Testis (tissue), 3 donors: ENCODE data around the gene CYBA. TPM values are rescaled to one million over a fixed set of nuclear protein-coding genes. Genes with fewer than 3 reads are reported as not detected.

Experiments used
- DNase-seq: peaks from one replicate; pipeline ENCODE4 v3.0.0-alpha.2; 2019
- H3K27ac ChIP-seq, 2 donors: fragments of 200-600 bp; sonication (generic); one replicate each; pipeline ENCODE4 v1.5.1; 2019
- H3K27me3 ChIP-seq: fragments of 200-600 bp; sonication (generic); one replicate; pipeline ENCODE4 v1.5.1; 2019
- H3K36me3 ChIP-seq: fragments of 200-600 bp; sonication (generic); one replicate; pipeline ENCODE4 v1.5.1; 2017; ENCODE audit warnings: low read depth; ENCODE audit errors: missing control alignments
- H3K4me1 ChIP-seq: fragments of 200-600 bp; sonication (generic); one replicate; pipeline ENCODE4 v1.5.1; 2019
- H3K4me3 ChIP-seq, 2 donors: fragments of 200-600 bp; sonication (generic); one replicate each; pipeline ENCODE4 v1.5.1; 2017 to 2019
- H3K9me3 ChIP-seq: fragments of 200-600 bp; sonication (generic); one replicate; pipeline ENCODE4 v1.5.1; 2017
- POLR2A ChIP-seq: fragments of 450-650 bp; IDR thresholded peaks from one replicate; pipeline ENCODE4 v1.6.1; 2017; ENCODE audit warnings: antibody characterized with exemption, mild to moderate bottlenecking, moderate library complexity
- WGBS, 2 donors: methylation state at CpG; one replicate each; pipeline ENCODE4 v1.1.5; 2018; 5-methylcytosine and 5-hydroxymethylcytosine counted together
- intact Hi-C: fragments of 100-400 bp; cut with DNase I; formaldehyde crosslinking; loops from one replicate; pipeline ENCODE4 v1.15.1; 2023; ENCODE audit warnings: low total_unique reads
- polyA plus RNA-seq: library from polyadenylated mRNA; stranded (reverse); fragments of 350-450 nt; fragmentation: Illumina TruSeq; extraction: RNeasy Lipid Tissue Mini Kit (QIAGEN cat#74804); gene quantifications from one replicate; pipeline ENCODE4 v1.2.3, GENCODE V29; 2014; ENCODE audit warnings: low read depth, low replicate concordance; ENCODE audit not compliant: insufficient read depth
- total RNA-seq, 2 donors: library from RNA; depleted of rRNA; stranded (reverse); fragments of >200 nt; gene quantifications; one replicate each; pipeline ENCODE4 v1.2.3, GENCODE V29; 2016
- TF ChIP-seq, protein P1 (sequence below), 3 experiments: fragments of 450-650 bp in 2 of 3; fragments of 200-600 bp in 1 of 3; sonication (generic) in 1 of 3; IDR thresholded peaks; one replicate each; pipeline ENCODE4 v1.5.1; 2016 to 2019; ENCODE audit warnings: antibody characterized with exemption in 3 of 3, mild to moderate bottlenecking in 2 of 3, moderate library complexity in 1 of 3

CYBA gene
- total and polyA plus RNA-seq, 3 donors from 2014 or later: 11.7 to 40.0 (median 34.9) TPM

DNA sequence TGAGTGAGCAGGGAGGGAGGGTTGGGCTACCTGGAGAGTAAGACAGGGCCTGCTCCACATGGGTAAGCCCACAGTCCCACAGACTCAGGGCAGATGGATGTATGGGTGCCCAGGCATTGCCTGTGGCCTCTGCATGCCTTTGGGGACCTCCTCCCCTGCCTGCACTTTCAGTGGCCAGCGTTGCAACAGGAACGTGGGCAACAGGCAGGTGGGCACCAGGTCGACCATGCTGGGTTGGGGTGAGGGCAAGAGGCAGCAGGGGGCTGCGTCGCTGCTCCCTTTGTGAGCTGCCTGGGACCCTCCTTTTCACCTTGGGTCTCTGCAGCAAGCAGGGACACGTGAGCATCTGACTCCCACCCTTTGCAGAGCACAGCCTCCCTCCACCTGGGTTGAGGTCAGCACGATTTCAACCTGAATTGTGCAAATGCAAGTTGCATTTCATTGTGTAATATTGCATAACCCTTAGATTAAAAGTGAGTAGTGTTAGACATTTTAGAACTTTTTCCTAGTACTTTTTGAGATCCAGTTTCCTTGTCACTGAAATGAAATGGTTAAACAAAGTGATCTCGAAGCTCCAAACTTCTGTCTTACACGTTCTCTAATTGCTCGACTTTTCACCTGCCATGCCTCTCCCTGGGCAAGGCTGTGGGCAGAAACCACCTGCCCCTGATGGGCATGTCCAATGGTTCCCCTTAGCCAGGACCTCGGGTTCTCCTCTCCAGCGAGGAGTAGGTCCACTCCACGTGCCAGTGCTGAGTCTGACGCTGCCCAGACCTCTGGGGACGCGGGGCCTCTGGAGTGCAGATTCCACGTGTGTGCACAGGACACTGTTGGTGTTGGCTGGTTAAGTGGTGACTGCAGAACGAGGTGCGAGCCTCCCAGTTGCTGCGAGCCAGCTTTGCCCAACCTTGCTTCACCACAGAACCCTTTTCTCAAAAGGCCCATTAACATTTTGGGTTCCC, 45.4 kb downstream of the CYBA start:
- no peak overlapping the region for H3K4me3 ChIP-seq
- no peak for DNase-seq
- TF ChIP-seq POLR2A: no peak
- TF ChIP-seq, protein P1, sequence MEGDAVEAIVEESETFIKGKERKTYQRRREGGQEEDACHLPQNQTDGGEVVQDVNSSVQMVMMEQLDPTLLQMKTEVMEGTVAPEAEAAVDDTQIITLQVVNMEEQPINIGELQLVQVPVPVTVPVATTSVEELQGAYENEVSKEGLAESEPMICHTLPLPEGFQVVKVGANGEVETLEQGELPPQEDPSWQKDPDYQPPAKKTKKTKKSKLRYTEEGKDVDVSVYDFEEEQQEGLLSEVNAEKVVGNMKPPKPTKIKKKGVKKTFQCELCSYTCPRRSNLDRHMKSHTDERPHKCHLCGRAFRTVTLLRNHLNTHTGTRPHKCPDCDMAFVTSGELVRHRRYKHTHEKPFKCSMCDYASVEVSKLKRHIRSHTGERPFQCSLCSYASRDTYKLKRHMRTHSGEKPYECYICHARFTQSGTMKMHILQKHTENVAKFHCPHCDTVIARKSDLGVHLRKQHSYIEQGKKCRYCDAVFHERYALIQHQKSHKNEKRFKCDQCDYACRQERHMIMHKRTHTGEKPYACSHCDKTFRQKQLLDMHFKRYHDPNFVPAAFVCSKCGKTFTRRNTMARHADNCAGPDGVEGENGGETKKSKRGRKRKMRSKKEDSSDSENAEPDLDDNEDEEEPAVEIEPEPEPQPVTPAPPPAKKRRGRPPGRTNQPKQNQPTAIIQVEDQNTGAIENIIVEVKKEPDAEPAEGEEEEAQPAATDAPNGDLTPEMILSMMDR (IDR thresholded peaks at IDR 0.05): no peak
- no peaks in the 10 kb centered on the region for H3K27me3 ChIP-seq
- 86 to 90% methylated on average over 20 of the region's 20 CpGs for WGBS, 2 donors
- H3K9me3 ChIP-seq: no peaks in the 10 kb centered on the region
- intact Hi-C loops: no loop called here
- H3K4me1 ChIP-seq: no peaks in the 10 kb centered on the region
- H3K36me3 ChIP-seq: no peaks in the 10 kb centered on the region
- H3K27ac ChIP-seq: no peak overlapping the region

DNA sequence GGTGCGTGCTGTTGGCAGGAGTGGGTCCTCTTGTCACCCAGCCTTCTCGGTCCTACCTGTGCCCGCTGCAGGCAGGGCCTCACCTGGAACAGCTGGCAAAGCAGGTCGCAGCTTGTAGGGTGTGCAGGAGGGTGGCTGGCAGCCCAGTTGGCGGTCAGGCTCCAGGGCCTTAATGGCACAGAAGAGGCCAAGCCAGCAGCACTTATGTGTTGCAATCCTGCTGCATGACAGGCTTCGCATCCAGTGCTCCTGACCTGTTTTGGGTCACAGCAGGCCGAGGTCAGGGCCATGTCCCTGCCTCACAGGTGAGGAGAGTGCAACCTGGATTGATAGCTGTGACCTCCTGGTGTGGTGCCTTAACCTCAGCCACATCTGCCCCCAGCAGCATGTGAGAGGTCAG, 48.8 kb downstream of the CYBA start:
- intact Hi-C loops: no loop called here

DNA sequence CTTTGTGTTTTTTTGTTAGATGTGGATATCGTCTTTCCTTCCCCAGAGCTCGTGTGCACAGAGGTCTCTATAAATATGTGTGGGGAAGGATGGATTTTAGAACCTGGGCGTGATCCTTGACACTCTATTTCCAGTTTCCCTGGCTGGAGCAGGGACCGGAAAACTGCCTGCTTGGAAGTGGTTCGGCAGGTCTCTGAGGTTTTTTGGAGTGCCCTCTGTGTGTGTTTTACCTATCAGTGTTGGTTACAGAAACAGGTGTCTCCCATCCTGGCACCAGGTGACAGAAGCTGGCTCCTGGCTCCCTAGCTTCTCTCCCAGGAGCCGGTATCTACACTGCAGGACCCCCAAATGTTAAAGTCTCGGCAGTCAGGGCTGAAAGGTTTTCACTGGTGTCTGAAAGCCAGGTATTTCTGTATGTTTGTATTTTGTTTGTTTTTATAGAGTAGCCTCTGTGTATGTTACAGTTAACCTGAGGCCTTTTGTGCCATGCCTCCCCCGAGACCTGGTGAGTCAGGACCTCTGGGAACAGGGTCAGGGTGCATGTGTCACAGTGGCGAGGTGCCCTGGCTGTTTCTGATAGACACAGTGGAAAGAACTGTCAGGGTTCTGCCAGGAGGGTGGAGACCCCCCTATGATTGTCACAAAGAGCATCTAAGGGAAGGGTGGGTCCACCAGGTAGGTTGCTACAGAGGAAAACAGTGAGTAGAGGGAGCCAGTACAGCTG, 49.4 kb downstream of the CYBA start:
- Histone ChIP-seq H3K9me3 (no peaks in the 10 kb centered on the region), H3K4me3 (no peak overlapping the region), H3K27me3 (no peaks in the 10 kb centered on the region), H3K4me1 (no peaks in the 10 kb centered on the region), H3K36me3 (no peaks in the 10 kb centered on the region), H3K27ac (no peak overlapping the region)
- TF ChIP-seq POLR2A: no peak
- TF ChIP-seq, protein P1 (IDR thresholded peaks at IDR 0.05): no peak
- no peak for DNase-seq
- intact Hi-C loops: no loop called here
- 92 to 96% methylated on average over 9 of the region's 9 CpGs for WGBS, 2 donors

More for the DNA sequence above, 48.8 kb downstream of the CYBA start:
- Histone ChIP-seq H3K27ac (no peak overlapping the region), H3K9me3 (no peaks in the 10 kb centered on the region), H3K4me1 (no peaks in the 10 kb centered on the region), H3K27me3 (no peaks in the 10 kb centered on the region), H3K4me3 (no peak overlapping the region), H3K36me3 (no peaks in the 10 kb centered on the region)
- WGBS, 2 donors: 80 to 97% methylated on average over 1 to 7 of the region's 7 CpGs
- no peak for TF ChIP-seq POLR2A
- TF ChIP-seq, protein P1 (IDR thresholded peaks at IDR 0.05): no peak
- DNase-seq: no peak

DNA sequence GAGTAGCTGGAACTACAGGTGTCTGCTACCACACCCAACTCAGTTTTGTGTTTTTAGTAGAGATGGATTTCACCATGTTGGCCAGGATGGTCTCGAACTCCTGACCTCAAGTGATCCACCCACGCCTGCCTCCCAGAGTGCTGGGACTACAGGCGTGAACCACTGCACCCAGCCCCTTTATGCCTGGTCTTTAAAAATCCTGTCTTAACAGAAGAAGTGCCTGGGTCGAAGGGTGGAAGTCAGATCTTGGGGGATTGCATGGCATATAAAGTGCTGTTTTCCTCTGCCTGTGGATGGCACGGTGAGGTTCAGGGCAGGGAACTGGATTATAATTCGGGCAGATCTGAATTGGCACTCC, 50.3 kb downstream of the CYBA start:
- no peak for DNase-seq
- Histone ChIP-seq H3K4me1 (no peaks in the 10 kb centered on the region), H3K4me3 (no peak overlapping the region), H3K9me3 (no peaks in the 10 kb centered on the region), H3K27me3 (no peaks in the 10 kb centered on the region), H3K36me3 (no peaks in the 10 kb centered on the region), H3K27ac (peak overlapping the region; percentile 50 to 66)
- 95% methylated on average over 6 of the region's 6 CpGs for WGBS, 2 donors
- TF ChIP-seq, protein P1 (IDR thresholded peaks at IDR 0.05): no peak
- no peak for TF ChIP-seq POLR2A
- intact Hi-C loops: no loop called here
